ENCODE measurements around the gene GPC6. TPM values are rescaled to one million over a fixed set of nuclear protein-coding genes. Genes with fewer than 3 reads are reported as not detected.
A peak's percentile ranks its signal among the peaks of the same experiment; 100 is the strongest.

The GPC6 gene
- total RNA-seq, 3 donors from 2014 or later (not counting 1 experiment from before 2014, with no cell fraction given), result not detected

- H3K36me3 ChIP-seq (ENCODE audit: control insufficient read depth, insufficient read depth, low read length), result no peaks in the 10 kb centered on the region
- ATAC-seq, result no peak
- Mint-ChIP-seq H3K4me1 (peaks cover 27% of the 10 kb centered on the region in 2 donors), H3K36me3 (no peaks in the 10 kb centered on the region), H3K9me3 (no peaks in the 10 kb centered on the region), H3K27ac (no peak overlapping the region), H3K4me3 (no peak overlapping the region), H3K27me3 (ENCODE audit: low read depth in 2 of 2) (no peaks in the 10 kb centered on the region)
- no peak for DNase-seq
- no peak overlapping the region for H3K4me3 ChIP-seq (ENCODE audit: low read length)
- H3K27ac ChIP-seq (ENCODE audit: low read length), result no peak overlapping the region
- no peaks in the 10 kb centered on the region for H3K27me3 ChIP-seq (ENCODE audit: control insufficient read depth, insufficient read depth, low read length)
- intact Hi-C loops (cut with micrococcal nuclease), result no loop called here
- H3K9me3 ChIP-seq (ENCODE audit: control insufficient read depth, insufficient read depth, low read length), result no peaks in the 10 kb centered on the region
- TF ChIP-seq CTCF (IDR thresholded peaks at IDR 0.05), result no peak
- WGBS (ENCODE audit: insufficient coverage), result 86% methylated on average over 1 of the region's 2 CpGs
- no peaks in the 10 kb centered on the region for H3K4me1 ChIP-seq (ENCODE audit: control insufficient read depth, insufficient read depth, low read length)
These were observed 1008.1 kb downstream of the GPC6 start for GRCh38 chr13:94234738-94235137.

- Mint-ChIP-seq H3K9me3 (no peaks in the 10 kb centered on the region), H3K4me1 (peaks cover 27% of the 10 kb centered on the region in 2 donors), H3K4me3 (no peak overlapping the region), H3K36me3 (no peaks in the 10 kb centered on the region), H3K27me3 (ENCODE audit: low read depth in 2 of 2) (no peaks in the 10 kb centered on the region), H3K27ac (no peak overlapping the region)
- Histone ChIP-seq H3K27me3 (ENCODE audit: control insufficient read depth, insufficient read depth, low read length) (no peaks in the 10 kb centered on the region), H3K27ac (ENCODE audit: low read length) (no peak overlapping the region), H3K4me1 (ENCODE audit: control insufficient read depth, insufficient read depth, low read length) (no peaks in the 10 kb centered on the region), H3K4me3 (ENCODE audit: low read length) (no peak overlapping the region), H3K9me3 (ENCODE audit: control insufficient read depth, insufficient read depth, low read length) (no peaks in the 10 kb centered on the region), H3K36me3 (ENCODE audit: control insufficient read depth, insufficient read depth, low read length) (no peaks in the 10 kb centered on the region)
- ATAC-seq (no peak), DNase-seq (no peak)
- intact Hi-C loops (cut with micrococcal nuclease), result no loop called here
- 67% methylated on average over 2 of the region's 2 CpGs for WGBS (ENCODE audit: insufficient coverage)
- TF ChIP-seq CTCF (IDR thresholded peaks at IDR 0.05), result no peak
These were observed 1009.5 kb downstream of the GPC6 start for GRCh38 chr13:94236132-94236531.

GRCh38 chr13:94236872-94237271, 1010.3 kb downstream of the GPC6 start:
- H3K9me3 ChIP-seq (ENCODE audit: control insufficient read depth, insufficient read depth, low read length), result no peaks in the 10 kb centered on the region
- H3K27me3 ChIP-seq (ENCODE audit: control insufficient read depth, insufficient read depth, low read length), result no peaks in the 10 kb centered on the region
- H3K27ac ChIP-seq (ENCODE audit: low read length), result no peak overlapping the region
- Mint-ChIP-seq H3K27me3 (ENCODE audit: low read depth in 2 of 2) (no peaks in the 10 kb centered on the region), H3K4me3 (no peak overlapping the region), H3K36me3 (no peaks in the 10 kb centered on the region), H3K9me3 (no peaks in the 10 kb centered on the region), H3K27ac (no peak overlapping the region), H3K4me1 (peaks cover 27% of the 10 kb centered on the region in 2 donors)
- intact Hi-C loops (cut with micrococcal nuclease), result no loop called here
- no peak for ATAC-seq
- H3K36me3 ChIP-seq (ENCODE audit: control insufficient read depth, insufficient read depth, low read length), result no peaks in the 10 kb centered on the region
- DNase-seq, result peak in 1 of 2 donors; percentile 9
- no peak overlapping the region for H3K4me3 ChIP-seq (ENCODE audit: low read length)
- TF ChIP-seq CTCF (IDR thresholded peaks at IDR 0.05), result no peak
- H3K4me1 ChIP-seq (ENCODE audit: control insufficient read depth, insufficient read depth, low read length), result no peaks in the 10 kb centered on the region

GRCh38 chr13:94239135-94239534, 1012.5 kb downstream of the GPC6 start:
- Histone ChIP-seq H3K27ac (ENCODE audit: low read length) (no peak overlapping the region), H3K9me3 (ENCODE audit: control insufficient read depth, insufficient read depth, low read length) (no peaks in the 10 kb centered on the region), H3K4me3 (ENCODE audit: low read length) (no peak overlapping the region), H3K4me1 (ENCODE audit: control insufficient read depth, insufficient read depth, low read length) (no peaks in the 10 kb centered on the region), H3K36me3 (ENCODE audit: control insufficient read depth, insufficient read depth, low read length) (no peaks in the 10 kb centered on the region), H3K27me3 (ENCODE audit: control insufficient read depth, insufficient read depth, low read length) (no peaks in the 10 kb centered on the region)
- ATAC-seq (peak in 2 of 3 donors; percentile 29 to 53), DNase-seq (peak in 1 of 2 donors; percentile 46)
- intact Hi-C loops (cut with micrococcal nuclease), result no loop called here
- Mint-ChIP-seq H3K27ac (no peak overlapping the region), H3K27me3 (ENCODE audit: low read depth in 2 of 2) (no peaks in the 10 kb centered on the region), H3K4me1 (peaks cover 27% of the 10 kb centered on the region in 2 donors), H3K4me3 (no peak overlapping the region), H3K36me3 (no peaks in the 10 kb centered on the region), H3K9me3 (no peaks in the 10 kb centered on the region)
- WGBS (ENCODE audit: insufficient coverage), result 23% methylated on average over 2 of the region's 3 CpGs
- TF ChIP-seq CTCF (IDR thresholded peaks at IDR 0.05), result no peak

Data from natural killer cell (primary cell).